ENCODE data around the gene C17orf75. TPM values are rescaled to one million over a fixed set of nuclear protein-coding genes. Genes with fewer than 3 reads are reported as not detected.

C17orf75 gene, protein sequence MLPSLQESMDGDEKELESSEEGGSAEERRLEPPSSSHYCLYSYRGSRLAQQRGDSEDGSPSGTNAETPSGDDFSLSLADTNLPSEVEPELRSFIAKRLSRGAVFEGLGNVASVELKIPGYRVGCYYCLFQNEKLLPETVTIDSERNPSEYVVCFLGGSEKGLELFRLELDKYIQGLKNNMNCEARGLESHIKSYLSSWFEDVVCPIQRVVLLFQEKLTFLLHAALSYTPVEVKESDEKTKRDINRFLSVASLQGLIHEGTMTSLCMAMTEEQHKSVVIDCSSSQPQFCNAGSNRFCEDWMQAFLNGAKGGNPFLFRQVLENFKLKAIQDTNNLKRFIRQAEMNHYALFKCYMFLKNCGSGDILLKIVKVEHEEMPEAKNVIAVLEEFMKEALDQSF
- total RNA-seq: 16.4 and 22.0 TPM in 2 replicates

DNA sequence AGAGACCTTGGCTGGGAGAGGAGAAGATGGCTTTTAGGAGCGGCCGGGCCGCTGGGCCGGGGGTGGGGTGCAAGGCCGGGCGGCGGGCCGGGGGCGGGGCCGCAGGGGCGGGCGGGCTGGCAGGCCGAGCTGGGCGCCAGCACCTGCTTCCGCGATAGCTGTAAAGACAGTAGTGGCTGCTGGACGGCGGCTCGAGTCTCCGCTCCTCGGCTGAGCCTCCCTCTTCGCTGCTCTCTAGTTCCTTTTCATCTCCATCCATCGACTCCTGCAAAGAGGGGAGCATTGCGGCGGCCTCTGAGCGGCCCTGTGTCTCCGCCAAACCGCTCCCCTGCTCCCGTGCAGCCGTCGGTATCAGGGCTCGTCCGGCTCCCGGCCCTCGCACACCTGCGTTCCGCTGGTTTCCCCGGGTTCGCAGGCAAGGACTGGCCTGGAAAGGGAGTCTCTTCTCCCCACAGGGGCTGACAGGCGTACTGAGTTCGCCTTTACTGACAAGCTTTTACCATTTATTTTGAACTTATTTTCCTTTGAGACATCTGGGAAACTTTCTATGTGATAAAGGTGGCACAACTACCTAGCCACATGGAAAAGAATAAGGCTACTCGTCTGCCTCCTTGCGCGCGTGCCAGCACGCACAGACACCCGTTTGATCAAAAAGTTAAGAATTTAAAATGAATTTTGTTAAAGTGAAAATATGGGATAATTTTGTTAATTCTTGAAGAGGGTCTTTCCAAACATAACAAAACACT, at the start of gene C17orf75:
C17orf75 (minus strand) TSS at position 317 of the 746 bp plus-strand sequence; CDS start at position 283, 34 bp downstream.

DNA sequence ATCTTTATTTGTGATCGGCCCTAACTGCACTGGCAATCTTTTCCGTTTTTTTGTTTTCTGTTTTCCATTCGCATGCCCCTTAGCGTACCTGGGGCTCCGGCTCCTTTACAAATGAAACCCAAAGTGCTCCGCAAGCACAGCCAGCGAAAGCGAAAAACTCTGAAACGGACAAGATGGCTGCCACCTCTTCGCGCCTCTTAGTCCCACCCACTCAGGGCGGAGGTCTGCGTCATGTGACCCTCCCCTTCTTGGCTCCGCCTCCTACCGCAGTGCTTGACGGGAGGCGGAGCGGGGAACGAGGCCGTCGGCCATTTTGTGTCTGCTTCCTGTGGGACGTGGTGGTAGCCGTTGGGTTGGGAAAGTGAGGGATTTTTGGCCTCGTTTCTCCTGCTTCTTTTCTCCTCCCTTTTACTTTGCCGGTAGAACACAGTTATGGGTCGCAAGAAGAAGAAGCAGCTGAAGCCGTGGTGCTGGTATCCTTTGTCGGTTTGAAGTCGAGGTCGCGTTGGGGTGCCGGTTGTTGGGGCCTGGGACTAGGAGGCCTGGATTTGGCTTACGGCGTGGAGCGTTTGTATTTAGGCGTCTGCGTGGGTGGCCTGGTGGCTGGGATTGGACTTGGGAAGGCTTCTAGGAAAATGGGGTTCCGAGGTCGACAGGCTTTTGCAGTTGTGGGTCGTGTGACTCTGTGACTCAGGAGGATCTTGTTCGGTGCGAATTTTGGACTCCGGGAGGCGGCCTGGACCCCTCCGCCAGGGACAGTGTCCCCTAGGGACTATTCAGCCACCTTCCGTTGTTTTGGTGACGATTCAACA, 8.1 kb upstream of the C17orf75 start, which contains the start of gene ZNF207:
ZNF207 (plus strand) TSS at position 304 of the 812 bp plus-strand sequence; CDS start at position 433, 129 bp downstream.

Other genes starting within 250 kb of the C17orf75 start
- 23.2 and 32.8 TPM in 2 replicates for gene RHOT1, start 199.7 kb downstream of the C17orf75 start, total RNA-seq
- under 0.01 and 0.17 TPM in 2 replicates for gene RHBDL3, start 76.3 kb downstream of the C17orf75 start, total RNA-seq
- 53.9 and 62.3 TPM in 2 replicates for gene ZNF207, start 8.0 kb upstream of the C17orf75 start, total RNA-seq
- gene PSMD11, start 102.3 kb upstream of the C17orf75 start, total RNA-seq: 62.3 and 67.5 TPM in 2 replicates
- gene CDK5R1, start 144.8 kb upstream of the C17orf75 start, total RNA-seq: 0.32 and 0.43 TPM in 2 replicates

Measured in bronchial smooth muscle cell (primary cell).